Osteoblast (primary cell): ENCODE results near the gene C1QTNF4. TPM values are rescaled to one million over a fixed set of nuclear protein-coding genes. Genes with fewer than 3 reads are reported as not detected.

Experiments
- DNase-seq: peaks from one replicate; pipeline ENCODE4 v3.0.0; 2011; ENCODE audit warnings: low spot score, mixed read lengths; ENCODE audit not compliant: insufficient read length; ENCODE audit errors: missing footprints
- H2AFZ ChIP-seq: 2 replicates; pipeline ENCODE4 v1.6.0; 2011; ENCODE audit warnings: mild to moderate bottlenecking, low read length
- H3K27ac ChIP-seq: 2 replicates; pipeline ENCODE4 v1.5.1; 2011; ENCODE audit warnings: mild to moderate bottlenecking, low read depth, low read length, moderate library complexity
- H3K27me3 ChIP-seq: 2 replicates; pipeline ENCODE4 v1.6.0; 2012; ENCODE audit warnings: mild to moderate bottlenecking, control low read depth, inconsistent platforms, low read length, moderate library complexity; ENCODE audit not compliant: insufficient read depth
- H3K36me3 ChIP-seq: 2 replicates; pipeline ENCODE4 v1.5.1; 2011; ENCODE audit warnings: mild to moderate bottlenecking, low read length, control low read depth, moderate library complexity; ENCODE audit not compliant: insufficient read depth
- H3K4me1 ChIP-seq: 2 replicates; pipeline ENCODE4 v1.5.1; 2011; ENCODE audit warnings: mild to moderate bottlenecking, low read length, control low read depth, moderate library complexity; ENCODE audit not compliant: insufficient read depth
- H3K4me2 ChIP-seq: 2 replicates; pipeline ENCODE4 v1.6.0; 2011; ENCODE audit warnings: mild to moderate bottlenecking, low read length; ENCODE audit not compliant: insufficient read depth
- H3K4me3 ChIP-seq: fragments of 200-600 bp; sonication (generic); 3 replicates; pipeline ENCODE4 v1.5.1; 2012; ENCODE audit warnings: mild to moderate bottlenecking, low read length, inconsistent platforms; ENCODE audit not compliant: insufficient read depth
- H3K79me2 ChIP-seq: 2 replicates; pipeline ENCODE4 v1.6.0; 2012; ENCODE audit warnings: mild to moderate bottlenecking, low read length, control low read depth, inconsistent platforms; ENCODE audit not compliant: insufficient read depth
- H3K9me3 ChIP-seq: 2 replicates; pipeline ENCODE4 v1.5.1; 2011; ENCODE audit warnings: low read depth, low read length, control low read depth
- H4K20me1 ChIP-seq: 2 replicates; pipeline ENCODE4 v1.6.0; 2012; ENCODE audit warnings: mild to moderate bottlenecking, low read length, control low read depth; ENCODE audit not compliant: insufficient read depth
- CTCF ChIP-seq: IDR thresholded peaks from 2 replicates; pipeline ENCODE4 v1.5.1; 2011; ENCODE audit warnings: mild to moderate bottlenecking, low read depth, low read length, moderate library complexity; ENCODE audit errors: extremely low read depth
- small RNA-seq: library from RNA; depleted of rRNA; stranded (forward); fragments of <200 nt; gene quantifications from one replicate; pipeline ENCODE3, GENCODE V24; 2012
- total RNA-seq: library from RNA; depleted of rRNA; stranded (reverse); fragments of >200 nt; gene quantifications from 2 replicates; pipeline ENCODE4 v1.2.3, GENCODE V29; 2012

C1QTNF4 gene
- total RNA-seq, 1 donor = 0.36 TPM

- Histone ChIP-seq H3K4me2 (peak overlapping the region; percentile 74), H3K79me2 (peaks cover 97% of the 10 kb centered on the region), H3K27ac (peak overlapping the region; percentile 53)
These were observed 54.6 kb downstream of the C1QTNF4 start for GRCh38 chr11:47539681-47540039.

More at GRCh38 chr11:47539681-47540039, 54.6 kb downstream of the C1QTNF4 start:
- Histone ChIP-seq H3K4me1 (peaks cover 30% of the 10 kb centered on the region), H4K20me1 (peaks cover 70% of the 10 kb centered on the region), H3K4me3 (no peak overlapping the region), H3K9me3 (no peaks in the 10 kb centered on the region), H3K36me3 (peaks cover 4% of the 10 kb centered on the region), H3K27me3 (no peaks in the 10 kb centered on the region), H2AFZ (no peak overlapping the region)
- DNase-seq = no peak
- no peak for TF ChIP-seq CTCF

Small RNA genes lying within 50 kb of the gene (small RNA-seq; reads per million reads assigned to genes)
- gene RN7SL652P (not detected), gene RNU5E-10P (not detected)

Other genes with a start within 250 kb of the C1QTNF4 start
- not detected in 2 replicates for gene MYBPC3, start 241.7 kb downstream of the C1QTNF4 start, total RNA-seq
- gene SPI1, start 215.9 kb downstream of the C1QTNF4 start, total RNA-seq = not detected in 2 replicates
- gene SLC39A13, start 185.8 kb downstream of the C1QTNF4 start, total RNA-seq = 52.5 and 78.9 TPM in 2 replicates
- 121 and 124 TPM in 2 replicates for gene PSMC3, start 168.0 kb downstream of the C1QTNF4 start, total RNA-seq
- 0.29 and 0.36 TPM in 2 replicates for gene RAPSN, start 145.3 kb downstream of the C1QTNF4 start, total RNA-seq
- gene CELF1, start 41.3 kb downstream of the C1QTNF4 start, total RNA-seq = 136 and 148 TPM in 2 replicates
- 67.5 and 80.7 TPM in 2 replicates for gene PTPMT1, start 28.8 kb downstream of the C1QTNF4 start, total RNA-seq
- gene KBTBD4, start 15.4 kb downstream of the C1QTNF4 start, total RNA-seq = 26.8 and 28.3 TPM in 2 replicates
- gene NDUFS3, start 15.3 kb downstream of the C1QTNF4 start, total RNA-seq = 55.0 and 56.9 TPM in 2 replicates
- gene FAM180B, start 7.7 kb downstream of the C1QTNF4 start, total RNA-seq = not detected in 2 replicates
- 69.5 and 74.9 TPM in 2 replicates for gene MTCH2, start 48.1 kb upstream of the C1QTNF4 start, total RNA-seq
- 2.2 and 2.4 TPM in 2 replicates for gene AGBL2, start 121.0 kb upstream of the C1QTNF4 start, total RNA-seq
- 126 and 130 TPM in 2 replicates for gene FNBP4, start 172.9 kb upstream of the C1QTNF4 start, total RNA-seq